Breast epithelium (tissue), 3 donors: ENCODE measurements around the gene NEURL1B.

Experiments used
- POLR2A ChIP-seq: fragments of 450-650 bp; IDR thresholded peaks from one replicate; pipeline ENCODE4 v1.6.1; 2016; ENCODE audit warnings: antibody characterized with exemption, mild to moderate bottlenecking, moderate library complexity
- POLR2AphosphoS5 ChIP-seq, 3 donors: sonication (generic); formaldehyde crosslinking; IDR thresholded peaks; one replicate each; pipeline ENCODE4 v1.6.1; 2017; ENCODE audit warnings: antibody characterized with exemption in 3 of 3
- TF ChIP-seq, protein P1 (sequence below), 3 donors: fragments of 450-650 bp; IDR thresholded peaks; one replicate each; pipeline ENCODE4 v1.5.1; 2016 to 2017; ENCODE audit warnings: antibody characterized with exemption in 3 of 3, mild to moderate bottlenecking in 3 of 3, moderate library complexity in 3 of 3

GRCh38 chr5:172700365-172701290 lies 59.6 kb downstream of the NEURL1B start:
- TF ChIP-seq, protein P1, sequence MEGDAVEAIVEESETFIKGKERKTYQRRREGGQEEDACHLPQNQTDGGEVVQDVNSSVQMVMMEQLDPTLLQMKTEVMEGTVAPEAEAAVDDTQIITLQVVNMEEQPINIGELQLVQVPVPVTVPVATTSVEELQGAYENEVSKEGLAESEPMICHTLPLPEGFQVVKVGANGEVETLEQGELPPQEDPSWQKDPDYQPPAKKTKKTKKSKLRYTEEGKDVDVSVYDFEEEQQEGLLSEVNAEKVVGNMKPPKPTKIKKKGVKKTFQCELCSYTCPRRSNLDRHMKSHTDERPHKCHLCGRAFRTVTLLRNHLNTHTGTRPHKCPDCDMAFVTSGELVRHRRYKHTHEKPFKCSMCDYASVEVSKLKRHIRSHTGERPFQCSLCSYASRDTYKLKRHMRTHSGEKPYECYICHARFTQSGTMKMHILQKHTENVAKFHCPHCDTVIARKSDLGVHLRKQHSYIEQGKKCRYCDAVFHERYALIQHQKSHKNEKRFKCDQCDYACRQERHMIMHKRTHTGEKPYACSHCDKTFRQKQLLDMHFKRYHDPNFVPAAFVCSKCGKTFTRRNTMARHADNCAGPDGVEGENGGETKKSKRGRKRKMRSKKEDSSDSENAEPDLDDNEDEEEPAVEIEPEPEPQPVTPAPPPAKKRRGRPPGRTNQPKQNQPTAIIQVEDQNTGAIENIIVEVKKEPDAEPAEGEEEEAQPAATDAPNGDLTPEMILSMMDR (IDR thresholded peaks at IDR 0.05): no peak
- TF ChIP-seq POLR2AphosphoS5 (IDR thresholded peaks at IDR 0.05): no peak
- TF ChIP-seq POLR2A: no peak
